A549 treated with CORT108297 at 1 μM for 4 hours (cell line): ENCODE measurements around the gene PRKCZ. TPM values are rescaled to one million over a fixed set of nuclear protein-coding genes. Genes with fewer than 3 reads are reported as not detected.

ENCODE experiments used
- total RNA-seq: library from RNA; stranded (reverse); fragments of 200-300 nt; extraction: Qiagen RNA extraction; gene quantifications from 5 replicates; pipeline ENCODE4 v1.2.3, GENCODE V29; 2022

Gene PRKCZ
- 8.6 to 10.5 TPM (median 9.5 TPM) in 5 replicates for total RNA-seq

DNA sequence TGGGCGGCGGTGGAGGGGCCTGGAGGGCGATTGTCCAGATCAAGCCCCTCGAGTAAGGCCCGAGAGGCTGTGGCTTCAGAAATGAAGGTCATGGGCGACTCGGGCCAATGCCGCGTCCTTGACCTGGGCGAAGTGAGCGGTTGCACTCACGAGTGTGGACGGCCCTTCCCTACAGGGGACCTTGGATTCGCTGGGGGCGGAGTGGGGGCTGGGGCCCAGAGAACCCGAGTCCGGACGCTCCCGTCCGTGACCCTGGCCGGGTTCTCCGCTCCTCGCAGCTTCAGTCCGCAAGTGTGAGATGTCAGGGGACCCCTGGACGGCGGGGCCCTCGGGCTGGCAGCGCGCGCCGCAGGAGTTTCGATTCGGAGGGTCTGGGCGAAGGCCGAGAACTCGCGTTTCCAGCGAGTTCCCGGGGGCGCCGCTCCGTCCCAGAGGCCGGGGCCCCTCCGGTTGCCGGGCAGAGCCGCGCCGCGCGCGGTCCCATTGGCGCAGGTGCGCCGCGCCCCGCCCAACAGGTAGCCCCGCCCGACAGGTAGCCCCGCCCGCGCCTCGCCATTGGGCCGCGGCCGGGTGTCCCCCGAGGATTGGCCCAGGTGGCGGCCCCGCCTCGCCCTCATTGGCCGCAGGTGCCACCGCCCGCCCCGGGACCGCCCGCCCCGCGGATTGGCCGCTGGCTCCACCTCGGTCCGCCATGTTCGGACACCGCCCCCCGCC, at the start of gene PRKCZ:
TSS of gene PRKCZ (plus strand) at position 694 of the 714 bp plus-strand sequence. CDS start 220 bp downstream, outside the sequence.

DNA sequence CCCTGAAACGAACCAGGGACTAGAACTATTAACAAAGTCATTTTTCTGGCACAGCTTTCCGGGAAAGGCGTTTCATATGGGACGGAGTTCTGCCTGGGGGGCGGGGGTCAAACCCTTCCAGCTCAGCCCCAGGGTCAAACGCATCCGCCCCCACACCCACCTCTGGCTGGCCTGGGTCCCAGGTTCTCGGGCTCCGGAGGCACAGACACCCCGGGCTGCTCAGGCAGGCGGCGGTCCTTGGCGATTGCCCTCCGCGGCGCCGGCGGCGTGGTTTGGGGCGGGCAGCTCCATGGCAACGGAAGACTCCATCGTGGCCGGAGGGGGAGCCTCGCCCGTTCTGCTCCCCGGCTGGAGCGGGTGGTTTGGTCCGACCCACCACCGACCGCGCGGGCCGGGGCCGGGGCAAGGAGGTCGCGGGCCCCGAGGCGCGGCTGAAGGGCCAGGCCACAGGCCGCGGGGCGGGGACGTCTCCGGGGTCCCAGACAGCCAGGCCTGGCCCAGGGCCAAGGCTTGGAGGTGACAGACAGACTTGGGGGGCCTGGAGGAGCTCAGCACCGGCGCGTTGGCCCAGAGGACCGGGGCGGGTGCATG, 46.6 kb upstream of the PRKCZ start, which contains the start of gene CFAP74:
TSS of gene CFAP74 (minus strand) at position 246 of the 591 bp plus-strand sequence. CDS start 12,830 bp downstream, outside the sequence.

DNA sequence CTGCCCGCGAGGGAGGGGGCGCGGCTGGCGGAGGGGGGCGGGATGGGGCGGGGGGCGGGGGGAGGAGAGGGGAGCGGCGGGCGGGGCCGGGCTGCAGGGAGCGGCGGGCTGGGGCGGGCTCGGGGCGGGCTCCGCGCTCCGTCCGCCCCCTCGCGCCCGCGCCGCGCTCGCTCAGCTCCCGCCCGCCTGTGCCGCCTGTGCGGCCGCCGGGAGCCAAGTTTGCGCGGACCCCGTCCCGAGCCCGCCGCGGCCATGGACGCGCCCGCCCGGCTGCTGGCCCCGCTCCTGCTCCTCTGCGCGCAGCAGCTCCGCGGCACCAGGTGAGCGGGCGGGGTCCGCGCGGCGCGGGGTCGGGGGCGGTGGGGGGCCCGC, 31.1 kb upstream of the PRKCZ start, which contains the start of gene GABRD:
TSS of gene GABRD (plus strand) at position 174 of the 372 bp plus-strand sequence. CDS start at position 253, 79 bp downstream.

GRCh38 chr1:2194319-2194897, 144.2 kb downstream of the PRKCZ start, which contains the start of gene FAAP20:
Gene FAAP20 (minus strand): TSS chr1:2194772. CDS start chr1:2194749, 23 bp downstream.

GRCh38 chr1:2228157-2228594, 178.0 kb downstream of the PRKCZ start, which contains the start of gene SKI:
Gene SKI (plus strand): TSS chr1:2228319. CDS start chr1:2228767, 448 bp downstream.

Other genes starting within 250 kb of the PRKCZ start
- 161 to 208 TPM (median 194 TPM) in 5 replicates for gene GNB1, start 159.3 kb upstream of the PRKCZ start, total RNA-seq
- gene CALML6, start 135.2 kb upstream of the PRKCZ start, total RNA-seq = 0.15 to 0.39 TPM (median 0.24 TPM) in 5 replicates
- gene TMEM52, start 131.1 kb upstream of the PRKCZ start, total RNA-seq = 0.44 to 1.3 TPM (median 0.72 TPM) in 5 replicates
- gene CFAP74, start 46.6 kb upstream of the PRKCZ start, total RNA-seq = 0.06 to 0.08 TPM (median 0.07 TPM) in 3 of 5 replicates, not detected in the others
- gene GABRD, start 31.1 kb upstream of the PRKCZ start, total RNA-seq = 0.16 to 0.77 TPM (median 0.60 TPM) in 5 replicates
- gene FAAP20, start 144.4 kb downstream of the PRKCZ start, total RNA-seq = 36.8 to 61.8 TPM (median 60.8 TPM) in 5 replicates
- gene SKI, start 177.9 kb downstream of the PRKCZ start, total RNA-seq = 19.2 to 25.3 TPM (median 23.3 TPM) in 5 replicates